GM23338 (cell line): ENCODE results near the gene GPR183. TPM values are rescaled to one million over a fixed set of nuclear protein-coding genes. Genes with fewer than 3 reads are reported as not detected.

Source experiments
- ATAC-seq: fragments of 200-7000 bp; cut with Tn5 transposase; 3 replicates; pipeline ENCODE4 v1.9.1; 2020
- DNase-seq: peaks from one replicate; pipeline ENCODE4 v3.0.0-alpha.2; 2015; ENCODE audit warnings: low spot score
- H2AFZ ChIP-seq: fragments of 200-600 bp; sonication (generic); 2 replicates; pipeline ENCODE4 v1.8.0; 2016; ENCODE audit warnings: antibody characterized with exemption, mild to moderate bottlenecking, moderate library complexity
- H3F3A ChIP-seq: fragments of 200-600 bp; sonication (generic); replicated peaks from 2 replicates; pipeline ENCODE4 v1.8.0; 2017; ENCODE audit warnings: antibody characterized with exemption, mixed run types, low read depth
- H3K27ac ChIP-seq: fragments of 200-600 bp; sonication (generic); 2 replicates; pipeline ENCODE4 v1.6.1; 2016; ENCODE audit warnings: low read depth
- H3K27me3 ChIP-seq: fragments of 200-600 bp; sonication (generic); 2 replicates; pipeline ENCODE4 v1.8.0; 2016; ENCODE audit warnings: mild to moderate bottlenecking, mixed run types, moderate library complexity; ENCODE audit not compliant: insufficient read depth
- H3K36me3 ChIP-seq: fragments of 200-600 bp; sonication (generic); 2 replicates; pipeline ENCODE4 v1.8.0; 2016; ENCODE audit warnings: mild to moderate bottlenecking; ENCODE audit not compliant: insufficient read depth
- H3K4me1 ChIP-seq: fragments of 200-600 bp; sonication (generic); 2 replicates; pipeline ENCODE4 v1.8.0; 2016; ENCODE audit warnings: mild to moderate bottlenecking, moderate library complexity; ENCODE audit not compliant: insufficient read depth
- H3K4me2 ChIP-seq: fragments of 200-600 bp; sonication (generic); 2 replicates; pipeline ENCODE4 v1.7.1; 2017; ENCODE audit warnings: mixed run types
- H3K4me3 ChIP-seq: fragments of 200-600 bp; sonication (generic); 2 replicates; pipeline ENCODE4 v1.6.1; 2016; ENCODE audit warnings: mixed run types
- H3K79me2 ChIP-seq: fragments of 200-600 bp; sonication (generic); replicated peaks from 2 replicates; pipeline ENCODE4 v1.8.0; 2017; ENCODE audit warnings: mild to moderate bottlenecking; ENCODE audit not compliant: insufficient read depth
- H3K9me2 ChIP-seq: fragments of 200-600 bp; sonication (generic); 2 replicates; pipeline ENCODE4 v1.8.0; 2017; ENCODE audit not compliant: insufficient read depth
- H4K20me1 ChIP-seq: fragments of 200-600 bp; sonication (generic); replicated peaks from 2 replicates; pipeline ENCODE4 v1.8.0; 2017; ENCODE audit warnings: mild to moderate bottlenecking; ENCODE audit not compliant: insufficient read depth
- H3K27ac Mint-ChIP-seq: 2 replicates; pipeline ENCODE4 v1.8.0; 2020; ENCODE audit warnings: inconsistent platforms, mild to moderate bottlenecking, moderate library complexity, mixed read lengths
- H3K27me3 Mint-ChIP-seq: 3 replicates; pipeline ENCODE4 v1.8.0; 2022; ENCODE audit warnings: low read depth, mild to moderate bottlenecking, moderate library complexity, mixed read lengths, inconsistent platforms; ENCODE audit not compliant: insufficient read depth, poor library complexity
- H3K36me3 Mint-ChIP-seq: 3 replicates; pipeline ENCODE4 v1.8.0; 2021; ENCODE audit warnings: low read depth, mild to moderate bottlenecking, inconsistent platforms, moderate library complexity, mixed read lengths
- H3K4me1 Mint-ChIP-seq: 3 replicates; pipeline ENCODE4 v1.8.0; 2020; ENCODE audit warnings: mild to moderate bottlenecking, inconsistent platforms, mixed read lengths
- H3K4me3 Mint-ChIP-seq: 3 replicates; pipeline ENCODE4 v1.8.0; 2021; ENCODE audit warnings: moderate library complexity, mild to moderate bottlenecking, inconsistent platforms, mixed read lengths
- H3K9me3 Mint-ChIP-seq: 3 replicates; pipeline ENCODE4 v1.8.0; 2020; ENCODE audit warnings: moderate library complexity, mild to moderate bottlenecking, inconsistent platforms, mixed read lengths
- CREB1 ChIP-seq: fragments of 250-450 bp; sonication (Bioruptor Pico); IDR thresholded peaks from 2 replicates; pipeline ENCODE4 v1.5.0; 2020; ENCODE audit warnings: low read depth, mild to moderate bottlenecking, moderate library complexity
- ETS1 ChIP-seq: IDR thresholded peaks from 2 replicates; pipeline ENCODE4 v1.6.1; 2016; ENCODE audit warnings: antibody characterized with exemption
- EZH2 ChIP-seq: fragments of 200-600 bp; sonication (generic); IDR thresholded peaks from one replicate; pipeline ENCODE4 v1.8.0; 2017; ENCODE audit warnings: antibody characterized with exemption, mild to moderate bottlenecking, low read depth; ENCODE audit not compliant: unreplicated experiment
- EZH2phosphoT487 ChIP-seq: fragments of 200-600 bp; sonication (generic); IDR thresholded peaks from one replicate; pipeline ENCODE4 v1.8.1; 2018; ENCODE audit warnings: antibody characterized with exemption; ENCODE audit not compliant: unreplicated experiment
- JUNB ChIP-seq: IDR thresholded peaks from one replicate; pipeline ENCODE4 v1.6.1; 2016; ENCODE audit warnings: antibody characterized with exemption; ENCODE audit not compliant: unreplicated experiment
- NANOG ChIP-seq: IDR thresholded peaks from 2 replicates; pipeline ENCODE4 v1.6.1; 2016; ENCODE audit warnings: antibody characterized with exemption, borderline replicate concordance
- POLR2AphosphoS5 ChIP-seq: IDR thresholded peaks from 2 replicates; pipeline ENCODE4 v1.6.1; 2016; ENCODE audit warnings: antibody characterized with exemption, low read depth
- REST ChIP-seq: IDR thresholded peaks from one replicate; pipeline ENCODE4 v1.6.1; 2018; ENCODE audit warnings: antibody characterized with exemption; ENCODE audit not compliant: unreplicated experiment
- STAT1 ChIP-seq: IDR thresholded peaks from one replicate; pipeline ENCODE4 v1.6.1; 2016; ENCODE audit warnings: antibody characterized with exemption; ENCODE audit not compliant: unreplicated experiment
- ZNF114 ChIP-seq: fragments of 250-450 bp; sonication (Bioruptor Pico); IDR thresholded peaks from 2 replicates; pipeline ENCODE4 v1.5.0; 2020; ENCODE audit warnings: mild to moderate bottlenecking, moderate library complexity
- ZNF331 ChIP-seq: fragments of 250-450 bp; sonication (Bioruptor Pico); IDR thresholded peaks from 2 replicates; pipeline ENCODE4 v1.5.0; 2020; ENCODE audit warnings: low read depth, mild to moderate bottlenecking, moderate library complexity
- polyA plus RNA-seq: library from polyadenylated mRNA; unstranded; fragments of >200 nt; fragmentation: Nextera tagmentation; extraction: Ambion mirVana; gene quantifications from 2 replicates; pipeline ENCODE4 v1.2.1, GENCODE V29; 2016
- total RNA-seq: library from RNA; depleted of rRNA; stranded (reverse); fragments of >200 nt; shearing (Covaris generic); gene quantifications from 2 replicates; pipeline ENCODE4 v1.2.3, GENCODE V29; 2014
- TF ChIP-seq, protein P1 (sequence below): fragments of 250-450 bp; sonication (Bioruptor Pico); IDR thresholded peaks from 2 replicates; pipeline ENCODE4 v1.5.0; 2020; ENCODE audit warnings: mild to moderate bottlenecking, moderate library complexity
- TF ChIP-seq, protein P2 (sequence below), 2 experiments: fragments of 200-600 bp in 1 of 2; sonication (generic) in 1 of 2; conservative IDR thresholded peaks; 2 replicates each; pipeline versions ENCODE4 v1.5.1 to v1.6.1; 2016 to 2017; ENCODE audit warnings: antibody characterized with exemption in 2 of 2, low read depth in 2 of 2, mild to moderate bottlenecking in 2 of 2, moderate library complexity in 1 of 2

The GPR183 gene
- total and polyA plus RNA-seq, 2 experiments from 2014 or later, result 0.78 TPM; not detected in 1

DNA sequence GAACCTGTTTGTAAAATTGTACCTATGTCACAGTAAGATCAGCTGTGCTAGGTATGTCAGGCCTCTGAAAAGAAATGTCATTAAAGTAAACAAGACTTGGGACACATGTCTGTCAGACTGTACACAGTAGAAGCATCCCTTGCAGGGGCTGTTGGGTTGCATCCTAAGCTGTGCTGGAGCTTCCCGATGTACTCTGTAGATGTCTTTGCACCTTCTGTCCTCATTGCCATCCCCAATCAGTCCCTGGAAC is 48.7 kb upstream of the GPR183 start:
- Histone ChIP-seq H3K4me1 (no peaks in the 10 kb centered on the region), H3F3A (no peaks in the 10 kb centered on the region), H3K79me2 (no peaks in the 10 kb centered on the region), H3K27ac (no peak overlapping the region), H3K36me3 (no peaks in the 10 kb centered on the region; the same call in 1 of the 2 replicates), H3K9me2 (no peaks in the 10 kb centered on the region), H2AFZ (no peak overlapping the region), H4K20me1 (peaks cover 6% of the 10 kb centered on the region), H3K27me3 (no peaks in the 10 kb centered on the region), H3K4me2 (no peak overlapping the region), H3K4me3 (no peak overlapping the region)
- ATAC-seq (no peak), DNase-seq (no peak)
- Mint-ChIP-seq H3K36me3 (peaks cover 3% of the 10 kb centered on the region; the same call in 2 of the 3 replicates), H3K4me3 (no peak overlapping the region), H3K27ac (no peak overlapping the region), H3K27me3 (peaks cover 11% of the 10 kb centered on the region), H3K4me1 (peaks cover 12% of the 10 kb centered on the region), H3K9me3 (no peaks in the 10 kb centered on the region)
- TF ChIP-seq ETS1, result no peak
- no peak for TF ChIP-seq ZNF331
- TF ChIP-seq JUNB, result no peak
- TF ChIP-seq CREB1 (CRISPR knock-in tag), result no peak
- TF ChIP-seq, protein P1, sequence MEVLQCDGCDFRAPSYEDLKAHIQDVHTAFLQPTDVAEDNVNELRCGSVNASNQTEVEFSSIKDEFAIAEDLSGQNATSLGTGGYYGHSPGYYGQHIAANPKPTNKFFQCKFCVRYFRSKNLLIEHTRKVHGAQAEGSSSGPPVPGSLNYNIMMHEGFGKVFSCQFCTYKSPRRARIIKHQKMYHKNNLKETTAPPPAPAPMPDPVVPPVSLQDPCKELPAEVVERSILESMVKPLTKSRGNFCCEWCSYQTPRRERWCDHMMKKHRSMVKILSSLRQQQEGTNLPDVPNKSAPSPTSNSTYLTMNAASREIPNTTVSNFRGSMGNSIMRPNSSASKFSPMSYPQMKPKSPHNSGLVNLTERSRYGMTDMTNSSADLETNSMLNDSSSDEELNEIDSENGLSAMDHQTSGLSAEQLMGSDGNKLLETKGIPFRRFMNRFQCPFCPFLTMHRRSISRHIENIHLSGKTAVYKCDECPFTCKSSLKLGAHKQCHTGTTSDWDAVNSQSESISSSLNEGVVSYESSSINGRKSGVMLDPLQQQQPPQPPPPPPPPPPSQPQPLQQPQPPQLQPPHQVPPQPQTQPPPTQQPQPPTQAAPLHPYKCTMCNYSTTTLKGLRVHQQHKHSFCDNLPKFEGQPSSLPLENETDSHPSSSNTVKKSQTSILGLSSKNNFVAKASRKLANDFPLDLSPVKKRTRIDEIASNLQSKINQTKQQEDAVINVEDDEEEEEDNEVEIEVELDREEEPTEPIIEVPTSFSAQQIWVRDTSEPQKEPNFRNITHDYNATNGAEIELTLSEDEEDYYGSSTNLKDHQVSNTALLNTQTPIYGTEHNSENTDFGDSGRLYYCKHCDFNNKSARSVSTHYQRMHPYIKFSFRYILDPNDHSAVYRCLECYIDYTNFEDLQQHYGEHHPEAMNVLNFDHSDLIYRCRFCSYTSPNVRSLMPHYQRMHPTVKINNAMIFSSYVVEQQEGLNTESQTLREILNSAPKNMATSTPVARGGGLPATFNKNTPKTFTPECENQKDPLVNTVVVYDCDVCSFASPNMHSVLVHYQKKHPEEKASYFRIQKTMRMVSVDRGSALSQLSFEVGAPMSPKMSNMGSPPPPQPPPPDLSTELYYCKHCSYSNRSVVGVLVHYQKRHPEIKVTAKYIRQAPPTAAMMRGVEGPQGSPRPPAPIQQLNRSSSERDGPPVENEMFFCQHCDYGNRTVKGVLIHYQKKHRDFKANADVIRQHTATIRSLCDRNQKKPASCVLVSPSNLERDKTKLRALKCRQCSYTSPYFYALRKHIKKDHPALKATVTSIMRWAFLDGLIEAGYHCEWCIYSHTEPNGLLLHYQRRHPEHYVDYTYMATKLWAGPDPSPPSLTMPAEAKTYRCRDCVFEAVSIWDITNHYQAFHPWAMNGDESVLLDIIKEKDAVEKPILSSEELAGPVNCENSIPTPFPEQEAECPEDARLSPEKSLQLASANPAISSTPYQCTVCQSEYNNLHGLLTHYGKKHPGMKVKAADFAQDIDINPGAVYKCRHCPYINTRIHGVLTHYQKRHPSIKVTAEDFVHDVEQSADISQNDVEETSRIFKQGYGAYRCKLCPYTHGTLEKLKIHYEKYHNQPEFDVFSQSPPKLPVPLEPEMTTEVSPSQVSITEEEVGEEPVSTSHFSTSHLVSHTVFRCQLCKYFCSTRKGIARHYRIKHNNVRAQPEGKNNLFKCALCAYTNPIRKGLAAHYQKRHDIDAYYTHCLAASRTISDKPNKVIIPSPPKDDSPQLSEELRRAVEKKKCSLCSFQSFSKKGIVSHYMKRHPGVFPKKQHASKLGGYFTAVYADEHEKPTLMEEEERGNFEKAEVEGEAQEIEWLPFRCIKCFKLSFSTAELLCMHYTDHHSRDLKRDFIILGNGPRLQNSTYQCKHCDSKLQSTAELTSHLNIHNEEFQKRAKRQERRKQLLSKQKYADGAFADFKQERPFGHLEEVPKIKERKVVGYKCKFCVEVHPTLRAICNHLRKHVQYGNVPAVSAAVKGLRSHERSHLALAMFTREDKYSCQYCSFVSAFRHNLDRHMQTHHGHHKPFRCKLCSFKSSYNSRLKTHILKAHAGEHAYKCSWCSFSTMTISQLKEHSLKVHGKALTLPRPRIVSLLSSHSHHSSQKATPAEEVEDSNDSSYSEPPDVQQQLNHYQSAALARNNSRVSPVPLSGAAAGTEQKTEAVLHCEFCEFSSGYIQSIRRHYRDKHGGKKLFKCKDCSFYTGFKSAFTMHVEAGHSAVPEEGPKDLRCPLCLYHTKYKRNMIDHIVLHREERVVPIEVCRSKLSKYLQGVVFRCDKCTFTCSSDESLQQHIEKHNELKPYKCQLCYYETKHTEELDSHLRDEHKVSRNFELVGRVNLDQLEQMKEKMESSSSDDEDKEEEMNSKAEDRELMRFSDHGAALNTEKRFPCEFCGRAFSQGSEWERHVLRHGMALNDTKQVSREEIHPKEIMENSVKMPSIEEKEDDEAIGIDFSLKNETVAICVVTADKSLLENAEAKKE (CRISPR knock-in tag), result no peak
- TF ChIP-seq, protein P2, sequence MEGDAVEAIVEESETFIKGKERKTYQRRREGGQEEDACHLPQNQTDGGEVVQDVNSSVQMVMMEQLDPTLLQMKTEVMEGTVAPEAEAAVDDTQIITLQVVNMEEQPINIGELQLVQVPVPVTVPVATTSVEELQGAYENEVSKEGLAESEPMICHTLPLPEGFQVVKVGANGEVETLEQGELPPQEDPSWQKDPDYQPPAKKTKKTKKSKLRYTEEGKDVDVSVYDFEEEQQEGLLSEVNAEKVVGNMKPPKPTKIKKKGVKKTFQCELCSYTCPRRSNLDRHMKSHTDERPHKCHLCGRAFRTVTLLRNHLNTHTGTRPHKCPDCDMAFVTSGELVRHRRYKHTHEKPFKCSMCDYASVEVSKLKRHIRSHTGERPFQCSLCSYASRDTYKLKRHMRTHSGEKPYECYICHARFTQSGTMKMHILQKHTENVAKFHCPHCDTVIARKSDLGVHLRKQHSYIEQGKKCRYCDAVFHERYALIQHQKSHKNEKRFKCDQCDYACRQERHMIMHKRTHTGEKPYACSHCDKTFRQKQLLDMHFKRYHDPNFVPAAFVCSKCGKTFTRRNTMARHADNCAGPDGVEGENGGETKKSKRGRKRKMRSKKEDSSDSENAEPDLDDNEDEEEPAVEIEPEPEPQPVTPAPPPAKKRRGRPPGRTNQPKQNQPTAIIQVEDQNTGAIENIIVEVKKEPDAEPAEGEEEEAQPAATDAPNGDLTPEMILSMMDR (conservative IDR thresholded peaks at IDR 0.05; ENCODE audit: low read depth in 2 of 2), result no peak
- TF ChIP-seq EZH2, result no peak
- no peak for TF ChIP-seq REST
- no peak for TF ChIP-seq STAT1
- TF ChIP-seq ZNF114 (CRISPR knock-in tag), result no peak
- no peak for TF ChIP-seq POLR2AphosphoS5
- no peak for TF ChIP-seq NANOG
- TF ChIP-seq EZH2phosphoT487, result no peak
